GM13976 (cell line): Measurements from ENCODE around the gene PRDX2.

ENCODE experiments used
- DNase-seq: peaks from one replicate; pipeline ENCODE4 v3.0.0; 2012; ENCODE audit warnings: low spot score
- CTCF ChIP-seq: IDR thresholded peaks from 2 replicates; pipeline ENCODE4 v1.5.1; 2012; ENCODE audit warnings: borderline replicate concordance, mild to moderate bottlenecking; ENCODE audit not compliant: insufficient read depth; ENCODE audit errors: extremely low read depth, missing control alignments, control extremely low read depth
- in situ Hi-C: fragments of 300-500 bp; cut with MboI; formaldehyde crosslinking; loops from one replicate; pipeline ENCODE4 v1.12.0; 2022; ENCODE audit warnings: low sequenced_read_pairs, mixed read lengths, inconsistent platforms; ENCODE audit not compliant: unreplicated experiment

PRDX2 gene

GRCh38 chr19:12841094-12841493 lies 39.5 kb upstream of the PRDX2 start:
- in situ Hi-C loops, result no loop called here
- TF ChIP-seq CTCF, result no peak
- DNase-seq, result no peak

- no peak for TF ChIP-seq CTCF
- peak; percentile 76 for DNase-seq
- in situ Hi-C loops, result no loop called here
These were observed 38.8 kb upstream of the PRDX2 start for GRCh38 chr19:12840091-12841079.

- TF ChIP-seq CTCF, result no peak
- in situ Hi-C loops, result no loop called here
- DNase-seq, result no peak
These were observed 37.5 kb upstream of the PRDX2 start for GRCh38 chr19:12838886-12839756.

GRCh38 chr19:12838182-12838885 lies 36.7 kb upstream of the PRDX2 start, which contains the start of gene MAST1:
Gene MAST1, plus strand, starts transcription at chr19:12838515. Its CDS starts 58 bp downstream, at chr19:12838573.
- in situ Hi-C loops, result no loop called here
- peak; percentile 83 for TF ChIP-seq CTCF
- peak; percentile 91 for DNase-seq

GRCh38 chr19:12837225-12837624 lies 35.6 kb upstream of the PRDX2 start:
- in situ Hi-C loops, result no loop called here
- TF ChIP-seq CTCF, result no peak
- no peak for DNase-seq

- no peak for DNase-seq
- in situ Hi-C loops, result no loop called here
- no peak for TF ChIP-seq CTCF
These were observed 34.9 kb upstream of the PRDX2 start for GRCh38 chr19:12836529-12836863.
